Measurements from ENCODE around the gene RPL13.

The RPL13 gene

GRCh38 chr16:89544713-89545043 lies 15.8 kb upstream of the RPL13 start:
- no peak for DNase-seq (ENCODE audit: low read depth)
- TF ChIP-seq CTCF (conservative IDR thresholded peaks at IDR 0.05; ENCODE audit: low read depth, low read length): no peak

GRCh38 chr16:89545044-89545830 lies 15.2 kb upstream of the RPL13 start:
- DNase-seq (ENCODE audit: low read depth): no peak
- no peak overlapping the region for H3K4me3 ChIP-seq (ENCODE audit: low read depth, low read length)
- TF ChIP-seq CTCF (conservative IDR thresholded peaks at IDR 0.05; ENCODE audit: low read depth, low read length): no peak

More at GRCh38 chr16:89544713-89545043, 15.8 kb upstream of the RPL13 start:
- H3K4me3 ChIP-seq (ENCODE audit: low read depth, low read length): no peak overlapping the region

- TF ChIP-seq CTCF (conservative IDR thresholded peaks at IDR 0.05; ENCODE audit: low read depth, low read length): no peak
- no peak overlapping the region for H3K4me3 ChIP-seq (ENCODE audit: low read depth, low read length)
- DNase-seq (ENCODE audit: low read depth): no peak
These were observed 14.5 kb upstream of the RPL13 start for GRCh38 chr16:89545831-89546574.

GRCh38 chr16:89546781-89547180 lies 13.7 kb upstream of the RPL13 start:
- no peak overlapping the region for H3K4me3 ChIP-seq (ENCODE audit: low read depth, low read length)
- TF ChIP-seq CTCF (conservative IDR thresholded peaks at IDR 0.05; ENCODE audit: low read depth, low read length): no peak
- no peak for DNase-seq (ENCODE audit: low read depth)

GRCh38 chr16:89547291-89547690 lies 13.2 kb upstream of the RPL13 start:
- H3K4me3 ChIP-seq (ENCODE audit: low read depth, low read length): no peak overlapping the region
- TF ChIP-seq CTCF (conservative IDR thresholded peaks at IDR 0.05; ENCODE audit: low read depth, low read length): no peak
- no peak for DNase-seq (ENCODE audit: low read depth)

- no peak for TF ChIP-seq CTCF (conservative IDR thresholded peaks at IDR 0.05; ENCODE audit: low read depth, low read length)
- no peak for DNase-seq (ENCODE audit: low read depth)
- H3K4me3 ChIP-seq (ENCODE audit: low read depth, low read length): no peak overlapping the region
These were observed 12.6 kb upstream of the RPL13 start for GRCh38 chr16:89547860-89548259.
